ENCODE measurements around the gene UBE2H. TPM values are rescaled to one million over a fixed set of nuclear protein-coding genes. Genes with fewer than 3 reads are reported as not detected.

The UBE2H gene
- total RNA-seq, 1 donor from 2014 or later = 99.1 TPM

- Mint-ChIP-seq H3K4me1 (ENCODE audit: low read depth) (peaks cover 21% of the 10 kb centered on the region), H3K36me3 (ENCODE audit: insufficient read depth) (peaks cover 10% of the 10 kb centered on the region), H3K27ac (no peak overlapping the region), H3K4me3 (ENCODE audit: low read depth) (no peak overlapping the region), H3K27me3 (no peaks in the 10 kb centered on the region), H3K9me3 (ENCODE audit: low read depth) (peaks cover 9% of the 10 kb centered on the region)
- no peak for TF ChIP-seq CTCF (IDR thresholded peaks at IDR 0.05; ENCODE audit: unreplicated experiment)
- no peak for DNase-seq (ENCODE audit: low spot score, unreplicated experiment)
These were observed 3.2 kb downstream of the UBE2H start for GRCh38 chr7:129949292-129950133.

GRCh38 chr7:129948877-129949291 is 3.9 kb downstream of the UBE2H start:
- Mint-ChIP-seq H3K4me3 (ENCODE audit: low read depth) (no peak overlapping the region), H3K4me1 (ENCODE audit: low read depth) (peaks cover 18% of the 10 kb centered on the region), H3K27ac (no peak overlapping the region), H3K36me3 (ENCODE audit: insufficient read depth) (peaks cover 10% of the 10 kb centered on the region), H3K9me3 (ENCODE audit: low read depth) (peaks cover 9% of the 10 kb centered on the region), H3K27me3 (no peaks in the 10 kb centered on the region)
- no peak for TF ChIP-seq CTCF (IDR thresholded peaks at IDR 0.05; ENCODE audit: unreplicated experiment)
- peak; percentile 69 for DNase-seq (ENCODE audit: low spot score, unreplicated experiment)

- H3K9me3 Mint-ChIP-seq (ENCODE audit: low read depth) = peaks cover 9% of the 10 kb centered on the region
These were observed 4.4 kb downstream of the UBE2H start for GRCh38 chr7:129948338-129948737.

GRCh38 chr7:129947701-129948100 is 5.1 kb downstream of the UBE2H start:
- Mint-ChIP-seq H3K9me3 (ENCODE audit: low read depth) (peaks cover 9% of the 10 kb centered on the region), H3K4me1 (ENCODE audit: low read depth) (peaks cover 11% of the 10 kb centered on the region), H3K4me3 (ENCODE audit: low read depth) (no peak overlapping the region), H3K36me3 (ENCODE audit: insufficient read depth) (peaks cover 14% of the 10 kb centered on the region), H3K27me3 (no peaks in the 10 kb centered on the region), H3K27ac (no peak overlapping the region)
- DNase-seq (ENCODE audit: low spot score, unreplicated experiment) = no peak
- TF ChIP-seq CTCF (IDR thresholded peaks at IDR 0.05; ENCODE audit: unreplicated experiment) = no peak

More at GRCh38 chr7:129948338-129948737, 4.4 kb downstream of the UBE2H start:
- H3K4me1 Mint-ChIP-seq (ENCODE audit: low read depth) = peaks cover 16% of the 10 kb centered on the region
- H3K4me3 Mint-ChIP-seq (ENCODE audit: low read depth) = no peak overlapping the region
- no peak for DNase-seq (ENCODE audit: low spot score, unreplicated experiment)
- no peaks in the 10 kb centered on the region for H3K27me3 Mint-ChIP-seq
- no peak overlapping the region for H3K27ac Mint-ChIP-seq
- H3K36me3 Mint-ChIP-seq (ENCODE audit: insufficient read depth) = peaks cover 13% of the 10 kb centered on the region
- TF ChIP-seq CTCF (IDR thresholded peaks at IDR 0.05; ENCODE audit: unreplicated experiment) = no peak

GRCh38 chr7:129947049-129947448 is 5.7 kb downstream of the UBE2H start:
- Mint-ChIP-seq H3K36me3 (ENCODE audit: insufficient read depth) (peaks cover 16% of the 10 kb centered on the region), H3K27me3 (no peaks in the 10 kb centered on the region), H3K4me3 (ENCODE audit: low read depth) (no peak overlapping the region), H3K9me3 (ENCODE audit: low read depth) (peaks cover 9% of the 10 kb centered on the region), H3K4me1 (ENCODE audit: low read depth) (peaks cover 11% of the 10 kb centered on the region), H3K27ac (peak overlapping the region; percentile 71)
- no peak for DNase-seq (ENCODE audit: low spot score, unreplicated experiment)
- TF ChIP-seq CTCF (IDR thresholded peaks at IDR 0.05; ENCODE audit: unreplicated experiment) = no peak

Data from progenitor cell of endocrine pancreas (in vitro differentiated cells).